GM13977 (cell line): ENCODE data around the gene SCYL2.

Experiments
- DNase-seq: peaks from one replicate; pipeline ENCODE4 v3.0.0; 2012; ENCODE audit warnings: low spot score
- CTCF ChIP-seq: IDR thresholded peaks from 2 replicates; pipeline ENCODE4 v1.5.1; 2012; ENCODE audit warnings: mild to moderate bottlenecking, control low read depth; ENCODE audit not compliant: insufficient read depth; ENCODE audit errors: extremely low read depth, missing control alignments
- in situ Hi-C: fragments of 300-500 bp; cut with MboI; formaldehyde crosslinking; loops from one replicate; pipeline ENCODE4 v1.12.0; 2022; ENCODE audit warnings: low sequenced_read_pairs, low pct_unique_long_range_greater_than_20kb, mixed read lengths, inconsistent platforms; ENCODE audit not compliant: unreplicated experiment

Gene SCYL2

GRCh38 chr12:100382338-100382737 lies 115.4 kb downstream of the SCYL2 start:
- no peak for DNase-seq
- no peak for TF ChIP-seq CTCF
- in situ Hi-C loops: no loop called here

- in situ Hi-C loops: no loop called here
- TF ChIP-seq CTCF: no peak
- no peak for DNase-seq
Observed at GRCh38 chr12:100383586-100384558, 116.9 kb downstream of the SCYL2 start.

- in situ Hi-C loops: no loop called here
- no peak for DNase-seq
- no peak for TF ChIP-seq CTCF
Observed at GRCh38 chr12:100384559-100384935, 117.6 kb downstream of the SCYL2 start.

GRCh38 chr12:100388382-100388781 lies 121.4 kb downstream of the SCYL2 start:
- no peak for TF ChIP-seq CTCF
- DNase-seq: no peak
- in situ Hi-C loops: no loop called here
